ENCODE results near the gene KIF21B.

Gene KIF21B

DNA sequence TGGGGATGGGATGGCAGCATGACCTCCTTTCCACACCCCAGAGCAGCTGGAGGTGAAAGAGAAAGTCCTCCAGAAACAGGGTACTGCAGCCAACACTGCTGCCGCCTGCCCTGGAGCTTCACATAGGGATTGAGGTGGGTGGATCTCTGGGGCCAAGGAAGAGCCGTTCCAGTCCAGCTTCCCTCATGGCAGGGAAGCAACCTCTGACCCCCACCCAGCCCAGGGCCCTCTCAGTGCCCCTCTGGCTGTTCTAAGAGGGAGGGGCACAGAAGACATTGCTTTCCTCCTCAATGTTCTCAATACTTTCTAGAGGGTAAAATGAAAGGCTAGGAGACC lies 5.7 kb downstream of the KIF21B start:
- no peak for DNase-seq

DNA sequence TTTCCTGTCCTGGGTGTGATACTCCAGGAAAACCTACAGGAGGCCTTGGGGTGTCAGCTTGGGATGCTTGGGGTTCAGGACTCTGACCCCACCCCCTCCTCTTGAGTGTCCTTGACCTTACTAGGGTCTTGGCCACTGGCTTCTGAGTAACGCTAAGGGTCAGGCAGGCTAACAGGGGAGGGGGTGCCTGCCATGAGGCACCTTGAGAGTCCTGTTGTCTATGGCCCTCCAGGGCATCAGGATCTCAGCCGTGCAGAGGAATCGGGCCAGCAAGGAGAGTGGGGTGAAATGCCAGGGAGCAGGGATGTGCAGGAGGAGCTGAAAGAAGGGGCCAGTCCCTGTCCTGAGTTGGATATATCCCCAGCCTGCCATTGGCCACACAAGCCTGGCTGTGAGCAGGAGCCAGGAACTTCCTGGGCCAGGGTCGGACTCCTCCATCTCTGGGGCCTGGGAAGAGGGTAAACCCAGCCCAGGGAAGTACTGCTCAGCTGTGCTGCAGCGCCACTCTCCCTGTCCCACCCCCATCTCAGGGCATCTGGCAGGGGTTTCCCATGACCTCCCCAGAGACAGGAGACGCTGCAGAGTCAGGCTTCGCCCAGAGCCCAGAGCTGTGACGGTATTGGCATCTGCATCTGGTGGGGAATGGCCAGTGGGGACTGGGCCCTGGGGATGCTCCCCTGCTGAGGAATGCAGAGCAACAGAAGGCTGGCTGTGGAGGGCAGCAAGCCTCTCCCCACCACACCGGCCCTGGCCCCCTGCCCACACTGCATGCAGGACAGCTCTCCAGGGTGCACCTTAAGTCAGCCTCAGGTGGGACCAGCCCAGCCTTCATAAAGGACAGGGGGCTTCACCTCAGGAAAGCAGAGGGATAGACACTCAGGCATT lies 6.3 kb downstream of the KIF21B start:
- no peak for DNase-seq

GRCh38 chr1:201016211-201016651 lies 7.3 kb downstream of the KIF21B start:
- no peak for DNase-seq

- DNase-seq = no peak
These were observed 7.9 kb downstream of the KIF21B start for GRCh38 chr1:201015551-201016091.

GRCh38 chr1:201014816-201015200 lies 8.7 kb downstream of the KIF21B start:
- DNase-seq = no peak

- no peak for DNase-seq
These were observed 9.3 kb downstream of the KIF21B start for GRCh38 chr1:201013991-201014815.

DNA sequence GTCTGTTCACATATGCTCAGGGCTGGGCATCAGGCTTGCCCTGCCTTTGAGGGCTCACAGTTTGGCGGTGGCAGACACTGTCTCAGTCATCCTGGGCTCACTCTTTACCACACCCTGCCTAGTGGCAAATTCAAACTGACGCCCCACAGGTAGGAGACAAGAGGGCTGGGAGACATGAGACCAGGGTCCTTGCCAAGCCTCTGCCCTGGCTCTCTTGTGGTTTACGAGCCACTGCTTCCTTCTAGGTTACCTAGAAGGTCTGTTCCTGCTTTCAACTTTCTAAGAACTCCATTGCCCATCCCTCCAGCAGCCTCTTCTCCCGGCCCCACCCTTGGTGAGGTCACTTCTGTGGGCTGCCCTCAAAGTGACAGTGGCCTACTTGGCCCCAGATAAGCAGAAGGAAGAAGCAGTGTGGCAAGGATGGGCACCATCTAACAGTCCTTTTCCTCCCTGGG lies 10.5 kb downstream of the KIF21B start:
- no peak for DNase-seq

DNA sequence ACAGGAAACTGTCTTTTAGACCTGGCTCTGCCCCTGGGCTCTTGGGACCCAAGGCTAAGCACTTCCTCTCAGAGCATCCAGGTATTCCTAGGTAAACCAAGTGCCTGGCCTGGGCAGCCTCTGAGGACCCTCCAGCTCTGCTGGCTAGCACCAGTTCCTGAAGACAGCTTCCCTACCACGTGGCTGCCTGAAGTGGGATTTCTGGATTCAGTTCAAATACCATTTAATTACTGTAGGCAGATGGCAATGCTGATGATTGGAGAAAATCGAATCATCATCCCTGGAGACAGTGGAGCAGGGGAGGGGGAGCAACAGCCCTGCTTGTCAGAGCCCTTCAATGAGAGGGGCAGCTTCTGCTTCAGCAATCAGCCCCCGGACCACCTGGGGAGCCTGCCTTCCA lies 11.9 kb downstream of the KIF21B start:
- DNase-seq = no peak

- DNase-seq = no peak
These were observed 13.4 kb downstream of the KIF21B start for GRCh38 chr1:201009962-201010645.

GRCh38 chr1:201008666-201009360 lies 14.7 kb downstream of the KIF21B start:
- no peak for DNase-seq

DNA sequence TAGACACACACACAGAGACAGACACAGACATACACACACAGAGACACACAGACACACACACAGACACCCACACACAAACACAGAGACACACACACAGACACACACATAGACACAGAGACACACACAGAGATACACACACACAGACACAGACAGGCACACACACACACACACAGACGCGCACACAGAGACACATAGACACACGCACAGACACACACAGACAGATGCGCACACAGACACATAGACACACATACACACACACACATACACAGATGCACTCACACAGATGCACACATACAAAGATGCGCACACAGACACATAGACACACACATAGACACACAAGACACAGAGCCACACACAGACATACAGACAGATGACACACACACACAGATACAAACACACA lies 16.0 kb downstream of the KIF21B start:
- DNase-seq = no peak

DNA sequence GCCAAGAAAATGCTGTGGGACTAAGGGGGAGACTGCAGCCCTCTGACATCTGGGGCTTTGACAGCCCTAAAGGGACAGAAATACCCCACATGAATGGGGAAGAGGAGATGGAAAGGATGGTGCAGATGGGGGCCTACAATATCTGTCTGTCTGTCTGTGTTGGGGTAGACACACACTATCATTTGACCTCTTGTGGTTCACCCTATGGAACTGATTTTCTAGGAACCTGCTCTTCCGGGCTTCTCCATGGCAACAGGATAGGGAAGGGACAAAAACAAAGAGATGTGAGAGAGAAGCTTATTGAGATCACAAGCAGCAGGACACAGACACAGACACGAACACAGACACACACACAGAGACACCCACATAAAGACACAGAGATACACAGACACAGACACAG lies 17.1 kb downstream of the KIF21B start:
- DNase-seq = no peak

DNA sequence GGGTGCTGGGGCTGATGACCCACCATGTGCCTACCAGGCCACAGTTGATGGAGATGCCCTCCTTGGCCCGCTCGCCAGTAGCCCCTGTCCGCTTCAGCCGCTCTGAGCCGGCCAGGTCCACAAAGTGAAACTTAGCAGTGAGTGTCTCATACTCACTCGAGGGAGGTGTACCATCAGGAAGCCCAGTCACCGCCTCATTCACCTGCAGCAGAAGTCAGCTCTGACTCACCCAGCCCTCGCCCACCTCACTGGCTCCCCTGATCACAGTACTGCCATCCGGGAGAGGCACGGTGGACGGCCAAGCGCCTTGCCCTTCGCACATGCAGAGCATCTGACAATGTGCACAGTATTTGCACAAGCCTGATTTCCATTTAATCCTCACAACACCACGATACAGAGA lies 18.8 kb downstream of the KIF21B start:
- DNase-seq = no peak

DNA sequence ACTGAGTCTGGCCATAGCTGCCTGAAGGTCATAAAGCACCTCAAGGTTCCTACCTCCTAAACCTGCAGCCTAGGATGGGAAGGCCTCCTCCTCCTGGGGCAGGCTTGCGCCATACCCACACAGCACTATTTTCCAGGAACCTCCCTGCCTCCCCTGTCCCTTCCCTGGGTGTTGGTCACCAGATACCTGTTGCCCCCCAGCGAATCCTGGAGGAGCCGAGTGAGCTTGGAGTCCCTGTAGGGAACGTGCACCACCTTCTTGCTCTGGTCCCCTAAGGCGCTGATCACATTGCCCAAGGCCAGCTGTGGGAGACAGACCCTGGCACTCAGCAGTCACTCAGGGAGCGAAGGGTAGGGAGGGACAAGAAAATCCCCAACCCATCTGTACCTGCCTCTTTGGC lies 19.4 kb downstream of the KIF21B start:
- DNase-seq = no peak

GRCh38 chr1:201002510-201002909 lies 21.0 kb downstream of the KIF21B start:
- DNase-seq = no peak

- DNase-seq = no peak
These were observed 21.6 kb downstream of the KIF21B start for GRCh38 chr1:201001962-201002361.

- no peak for DNase-seq
These were observed 23.1 kb downstream of the KIF21B start for GRCh38 chr1:201000391-201000790.

DNA sequence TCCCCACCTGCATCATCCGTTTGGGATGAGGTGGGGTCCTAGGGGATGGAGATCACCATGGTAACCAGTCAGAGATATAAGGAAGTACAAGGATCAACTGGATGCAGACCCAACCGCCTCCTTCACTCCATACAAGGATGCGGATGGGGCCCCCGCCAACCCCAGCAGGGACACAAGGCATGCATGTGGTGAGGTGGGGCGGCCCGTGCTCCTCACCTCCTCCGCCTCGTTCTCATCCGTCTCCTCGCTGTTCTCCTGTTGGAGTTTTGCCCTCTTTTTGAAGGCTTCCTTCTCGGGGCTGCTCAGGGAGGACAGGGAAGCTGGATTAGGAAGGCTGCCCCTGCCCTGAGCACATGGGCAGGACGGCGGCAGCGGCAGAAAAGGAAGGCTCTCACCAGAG lies 23.8 kb downstream of the KIF21B start:
- no peak for DNase-seq

GRCh38 chr1:200998323-200998722 lies 25.2 kb downstream of the KIF21B start:
- DNase-seq = no peak

DNA sequence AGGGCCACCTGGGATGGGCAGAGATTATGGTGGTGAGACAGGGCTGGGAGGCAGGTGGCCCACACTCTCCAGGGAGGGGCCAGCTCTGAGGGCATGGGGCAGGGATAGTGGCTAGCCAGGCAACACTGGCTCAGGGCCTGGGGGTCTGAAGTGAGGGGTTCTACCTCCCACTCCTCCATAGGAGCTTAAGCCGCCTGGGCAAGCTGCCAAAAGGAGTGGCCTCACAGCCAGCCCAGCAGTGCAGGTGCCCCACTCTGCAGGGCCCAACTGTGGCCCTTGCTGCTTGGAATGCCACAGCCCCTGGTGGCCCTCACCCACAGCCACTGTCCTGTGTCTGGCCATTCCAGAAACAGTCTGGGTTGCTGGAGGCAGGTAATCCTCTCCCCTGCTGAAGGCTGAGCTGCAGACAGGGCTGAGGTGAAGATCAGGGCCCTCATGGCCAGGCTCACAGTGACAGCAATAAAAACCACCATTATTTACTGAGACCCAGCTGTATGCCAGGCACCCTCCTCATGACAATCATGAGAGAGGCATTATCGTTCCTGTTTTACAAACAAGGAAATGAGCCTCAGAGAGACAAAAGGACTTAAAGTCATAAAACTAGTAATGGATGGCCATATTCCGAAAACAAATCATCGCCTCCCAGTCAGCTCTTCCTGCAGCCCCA lies 31.0 kb downstream of the KIF21B start:
- DNase-seq = no peak

- no peak for DNase-seq
These were observed 32.4 kb downstream of the KIF21B start for GRCh38 chr1:200991097-200991614.

- DNase-seq = no peak
These were observed 33.4 kb downstream of the KIF21B start for GRCh38 chr1:200990114-200990513.
